WTC11 (cell line): Measurements from ENCODE around the gene EIF4G3. TPM values are rescaled to one million over a fixed set of nuclear protein-coding genes. Genes with fewer than 3 reads are reported as not detected.
"Not testable (repeated sequence)": the region's sequence is repeated elsewhere in the genome, so short reads cannot be mapped to it uniquely, and the experiment has no call there.

Experiments used
- ATAC-seq: fragments of 200-7000 bp; cut with Tn5 transposase; 2 replicates; pipeline ENCODE4 v1.10.0; 2021; ENCODE audit warnings: mild to moderate bottlenecking, moderate library complexity
- CTCF ChIA-PET: fragments of 300-600 bp; sonication (Branson Sonifier 250); formaldehyde crosslinking; loops from one replicate; lab custom pipeline; 2021; ENCODE audit warnings: antibody characterized with exemption; lab: Charles Lee
- POLR2A ChIA-PET: fragments of 350-600 bp; sonication (Branson Sonifier 250); formaldehyde crosslinking; loops from one replicate; lab custom pipeline; 2021; ENCODE audit warnings: antibody characterized with exemption; lab: Charles Lee
- DNase-seq: peaks from one replicate; pipeline ENCODE4 v3.0.0; 2021; ENCODE audit warnings: low spot score
- H3K27ac Mint-ChIP-seq: 2 replicates; pipeline ENCODE4 v1.8.0; 2021; ENCODE audit warnings: mixed read lengths
- H3K27me3 Mint-ChIP-seq: 2 replicates; pipeline ENCODE4 v1.8.0; 2021; ENCODE audit warnings: low read depth, mild to moderate bottlenecking, moderate library complexity, mixed read lengths
- H3K36me3 Mint-ChIP-seq: 2 replicates; pipeline ENCODE4 v1.8.0; 2021; ENCODE audit warnings: mixed read lengths
- H3K4me1 Mint-ChIP-seq: 2 replicates; pipeline ENCODE4 v1.8.0; 2022; ENCODE audit warnings: mixed read lengths
- H3K4me3 Mint-ChIP-seq: 2 replicates; pipeline ENCODE4 v1.8.0; 2021; ENCODE audit warnings: mild to moderate bottlenecking, moderate library complexity, mixed read lengths
- H3K9me3 Mint-ChIP-seq: 2 replicates; pipeline ENCODE4 v1.8.0; 2021; ENCODE audit warnings: mixed read lengths
- ATF3 ChIP-seq: sonication (generic); formaldehyde crosslinking; conservative IDR thresholded peaks from 2 replicates; pipeline ENCODE4 v1.8.1; 2022; ENCODE audit warnings: mild to moderate bottlenecking, missing genetic modification reagents
- CREB1 ChIP-seq: sonication (generic); formaldehyde crosslinking; IDR thresholded peaks from 2 replicates; pipeline ENCODE4 v1.8.0; 2023; ENCODE audit warnings: mild to moderate bottlenecking, missing genetic modification reagents
- CREM ChIP-seq: sonication (generic); formaldehyde crosslinking; IDR thresholded peaks from 2 replicates; pipeline ENCODE4 v1.8.1; 2022; ENCODE audit warnings: mild to moderate bottlenecking, missing genetic modification reagents, moderate library complexity
- ELF4 ChIP-seq: sonication (generic); formaldehyde crosslinking; IDR thresholded peaks from 2 replicates; pipeline ENCODE4 v1.8.1; 2022; ENCODE audit warnings: low read depth, mild to moderate bottlenecking, moderate library complexity, missing genetic modification reagents
- ETV6 ChIP-seq: sonication (generic); formaldehyde crosslinking; IDR thresholded peaks from 2 replicates; pipeline ENCODE4 v1.8.1; 2022; ENCODE audit warnings: mild to moderate bottlenecking, missing genetic modification reagents
- FOXK1 ChIP-seq: sonication (generic); formaldehyde crosslinking; IDR thresholded peaks from 2 replicates; pipeline ENCODE4 v1.8.0; 2022; ENCODE audit warnings: mild to moderate bottlenecking, moderate library complexity, missing genetic modification reagents
- GTF2I ChIP-seq: fragments of 250-450 bp; sonication (Bioruptor Pico); conservative IDR thresholded peaks from 2 replicates; pipeline ENCODE4 v1.4.0; 2021; ENCODE audit warnings: mild to moderate bottlenecking
- IRF1 ChIP-seq: sonication (generic); formaldehyde crosslinking; IDR thresholded peaks from 2 replicates; pipeline ENCODE4 v1.8.0; 2023; ENCODE audit warnings: missing genetic modification reagents
- JUN ChIP-seq: sonication (generic); formaldehyde crosslinking; IDR thresholded peaks from 2 replicates; pipeline ENCODE4 v1.8.0; 2023; ENCODE audit warnings: mild to moderate bottlenecking, missing genetic modification reagents
- NFATC4 ChIP-seq: fragments of 250-450 bp; sonication (Bioruptor Pico); IDR thresholded peaks from 2 replicates; pipeline ENCODE4 v1.9.0; 2021; ENCODE audit warnings: mild to moderate bottlenecking
- RELA ChIP-seq: sonication (generic); formaldehyde crosslinking; IDR thresholded peaks from 2 replicates; pipeline ENCODE4 v1.8.1; 2022; ENCODE audit warnings: missing genetic modification reagents, mild to moderate bottlenecking, borderline replicate concordance
- SP1 ChIP-seq: sonication (generic); formaldehyde crosslinking; conservative IDR thresholded peaks from 2 replicates; pipeline ENCODE4 v1.8.1; 2022; ENCODE audit warnings: missing genetic modification reagents
- TCF7 ChIP-seq: sonication (generic); formaldehyde crosslinking; IDR thresholded peaks from 2 replicates; pipeline ENCODE4 v1.8.0; 2022; ENCODE audit warnings: mild to moderate bottlenecking, low read depth, missing genetic modification reagents, moderate library complexity
- TEAD1 ChIP-seq: sonication (generic); formaldehyde crosslinking; IDR thresholded peaks from 2 replicates; pipeline ENCODE4 v1.8.0; 2022; ENCODE audit warnings: mild to moderate bottlenecking, missing genetic modification reagents
- ZBTB21 ChIP-seq: sonication (generic); formaldehyde crosslinking; IDR thresholded peaks from 2 replicates; pipeline ENCODE4 v1.8.1; 2023; ENCODE audit warnings: mild to moderate bottlenecking, missing genetic modification reagents, borderline replicate concordance
- ZNF219 ChIP-seq: sonication (generic); formaldehyde crosslinking; IDR thresholded peaks from 2 replicates; pipeline ENCODE4 v1.8.0; 2023; ENCODE audit warnings: missing genetic modification reagents, mild to moderate bottlenecking, borderline replicate concordance
- ZNF232 ChIP-seq: sonication (generic); formaldehyde crosslinking; IDR thresholded peaks from 2 replicates; pipeline ENCODE4 v1.8.0; 2022; ENCODE audit warnings: mild to moderate bottlenecking, missing genetic modification reagents
- ZNF396 ChIP-seq: fragments of 250-450 bp; sonication (Bioruptor Pico); IDR thresholded peaks from 2 replicates; pipeline ENCODE4 v1.8.0; 2021; ENCODE audit warnings: mild to moderate bottlenecking, moderate library complexity, borderline replicate concordance
- ZNF512 ChIP-seq: sonication (generic); formaldehyde crosslinking; IDR thresholded peaks from 2 replicates; pipeline ENCODE4 v1.8.1; 2022; ENCODE audit warnings: missing genetic modification reagents, borderline replicate concordance
- total RNA-seq: library from RNA; stranded (reverse); gene quantifications from 3 replicates; pipeline ENCODE4 v1.2.3, GENCODE V29; 2021
- TF ChIP-seq, protein P1 (sequence below): sonication (generic); formaldehyde crosslinking; conservative IDR thresholded peaks from 2 replicates; pipeline ENCODE4 v1.8.1; 2023; ENCODE audit warnings: mild to moderate bottlenecking, low read depth, missing genetic modification reagents, moderate library complexity
- TF ChIP-seq, protein P2 (sequence below): fragments of 250-450 bp; sonication (Bioruptor Pico); IDR thresholded peaks from 2 replicates; pipeline ENCODE4 v1.9.0; 2021; ENCODE audit warnings: moderate library complexity, mild to moderate bottlenecking, inconsistent platforms, borderline replicate concordance
- TF ChIP-seq, protein P3 (sequence below): sonication (generic); formaldehyde crosslinking; IDR thresholded peaks from 2 replicates; pipeline ENCODE4 v1.8.0; 2022; ENCODE audit warnings: mild to moderate bottlenecking, missing genetic modification reagents
- TF ChIP-seq, protein P4 (sequence below): sonication (generic); formaldehyde crosslinking; IDR thresholded peaks from 2 replicates; pipeline ENCODE4 v1.8.1; 2023; ENCODE audit warnings: mild to moderate bottlenecking, missing genetic modification reagents

Gene EIF4G3
- total RNA-seq, 1 experiment from 2014 or later, result 77.7 TPM

GRCh38 chr1:21201650-21202049 is 25.0 kb upstream of the EIF4G3 start (continued):
- TF ChIP-seq, protein P1, sequence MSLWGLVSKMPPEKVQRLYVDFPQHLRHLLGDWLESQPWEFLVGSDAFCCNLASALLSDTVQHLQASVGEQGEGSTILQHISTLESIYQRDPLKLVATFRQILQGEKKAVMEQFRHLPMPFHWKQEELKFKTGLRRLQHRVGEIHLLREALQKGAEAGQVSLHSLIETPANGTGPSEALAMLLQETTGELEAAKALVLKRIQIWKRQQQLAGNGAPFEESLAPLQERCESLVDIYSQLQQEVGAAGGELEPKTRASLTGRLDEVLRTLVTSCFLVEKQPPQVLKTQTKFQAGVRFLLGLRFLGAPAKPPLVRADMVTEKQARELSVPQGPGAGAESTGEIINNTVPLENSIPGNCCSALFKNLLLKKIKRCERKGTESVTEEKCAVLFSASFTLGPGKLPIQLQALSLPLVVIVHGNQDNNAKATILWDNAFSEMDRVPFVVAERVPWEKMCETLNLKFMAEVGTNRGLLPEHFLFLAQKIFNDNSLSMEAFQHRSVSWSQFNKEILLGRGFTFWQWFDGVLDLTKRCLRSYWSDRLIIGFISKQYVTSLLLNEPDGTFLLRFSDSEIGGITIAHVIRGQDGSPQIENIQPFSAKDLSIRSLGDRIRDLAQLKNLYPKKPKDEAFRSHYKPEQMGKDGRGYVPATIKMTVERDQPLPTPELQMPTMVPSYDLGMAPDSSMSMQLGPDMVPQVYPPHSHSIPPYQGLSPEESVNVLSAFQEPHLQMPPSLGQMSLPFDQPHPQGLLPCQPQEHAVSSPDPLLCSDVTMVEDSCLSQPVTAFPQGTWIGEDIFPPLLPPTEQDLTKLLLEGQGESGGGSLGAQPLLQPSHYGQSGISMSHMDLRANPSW (CRISPR knock-in tag), result no peak
- TF ChIP-seq ZNF396 (CRISPR knock-in tag), result no peak
- TF ChIP-seq ZNF512 (CRISPR knock-in tag), result no peak
- TF ChIP-seq NFATC4 (CRISPR knock-in tag), result no peak
- no peak for TF ChIP-seq ZNF232
- TF ChIP-seq GTF2I, result no peak
- no peak for TF ChIP-seq CREB1 (CRISPR knock-in tag)

DNA sequence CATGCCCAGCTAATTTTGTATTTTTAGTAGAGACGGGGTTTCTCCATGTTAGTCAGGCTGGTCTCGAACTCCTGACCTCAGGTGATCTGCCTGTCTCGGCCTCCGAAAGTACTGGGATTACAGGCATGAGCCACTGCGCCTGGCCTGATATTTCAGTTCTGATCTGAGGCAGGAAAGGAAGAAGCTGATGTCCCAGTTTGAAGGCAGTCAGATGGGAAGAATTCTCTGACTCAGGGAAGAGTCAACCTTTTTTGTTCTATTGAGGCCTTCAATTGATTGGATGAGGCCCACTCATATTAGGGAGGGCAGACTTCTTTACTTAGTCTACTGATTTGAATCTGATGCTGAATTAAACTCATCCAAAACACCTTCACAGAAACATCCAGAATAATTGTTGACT is 24.5 kb upstream of the EIF4G3 start:
- H3K36me3 Mint-ChIP-seq, H3K4me3 Mint-ChIP-seq, DNase-seq, H3K4me1 Mint-ChIP-seq, POLR2A ChIA-PET, H3K9me3 Mint-ChIP-seq, ATAC-seq, H3K27ac Mint-ChIP-seq: not testable (repeated sequence)
- peaks cover 36% of the 10 kb centered on the region for H3K27me3 Mint-ChIP-seq
- CTCF ChIA-PET, result interaction anchor here (1.4 to 2.2 kb wide), 2 partner anchors 16 to 44 kb away, joined by 4 to 8 read pairs; no protein-coding TSS in a partner anchor

- no peak for ATAC-seq
- ChIA-PET CTCF (interaction anchor here (1.4 to 2.2 kb wide), 2 partner anchors 16 to 44 kb away, joined by 4 to 8 read pairs; no protein-coding TSS in a partner anchor), POLR2A (no interaction called here)
- Mint-ChIP-seq H3K36me3 (no peaks in the 10 kb centered on the region), H3K4me3 (no peak overlapping the region), H3K4me1 (no peaks in the 10 kb centered on the region), H3K9me3 (no peaks in the 10 kb centered on the region), H3K27me3 (peaks cover 36% of the 10 kb centered on the region), H3K27ac (no peak overlapping the region)
- DNase-seq, result no peak
- no peak for TF ChIP-seq CREM (CRISPR knock-in tag)
- no peak for TF ChIP-seq ELF4 (CRISPR knock-in tag)
- TF ChIP-seq JUN (CRISPR knock-in tag), result no peak
- no peak for TF ChIP-seq ZNF512 (CRISPR knock-in tag)
- TF ChIP-seq TCF7 (CRISPR knock-in tag), result no peak
- no peak for TF ChIP-seq ZNF232
- no peak for TF ChIP-seq SP1 (CRISPR knock-in tag)
- TF ChIP-seq RELA (CRISPR knock-in tag), result no peak
- TF ChIP-seq, protein P2, sequence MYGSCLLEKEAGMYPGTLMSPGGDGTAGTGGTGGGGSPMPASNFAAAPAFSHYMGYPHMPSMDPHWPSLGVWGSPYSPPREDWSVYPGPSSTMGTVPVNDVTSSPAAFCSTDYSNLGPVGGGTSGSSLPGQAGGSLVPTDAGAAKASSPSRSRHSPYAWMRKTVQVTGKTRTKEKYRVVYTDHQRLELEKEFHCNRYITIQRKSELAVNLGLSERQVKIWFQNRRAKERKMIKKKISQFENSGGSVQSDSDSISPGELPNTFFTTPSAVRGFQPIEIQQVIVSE (CRISPR knock-in tag), result no peak
- TF ChIP-seq FOXK1 (CRISPR knock-in tag), result no peak
- TF ChIP-seq, protein P3, sequence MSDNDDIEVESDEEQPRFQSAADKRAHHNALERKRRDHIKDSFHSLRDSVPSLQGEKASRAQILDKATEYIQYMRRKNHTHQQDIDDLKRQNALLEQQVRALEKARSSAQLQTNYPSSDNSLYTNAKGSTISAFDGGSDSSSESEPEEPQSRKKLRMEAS, result no peak
- no peak for TF ChIP-seq ATF3
- TF ChIP-seq NFATC4 (CRISPR knock-in tag), result no peak
- no peak for TF ChIP-seq ZNF219
- TF ChIP-seq ZBTB21 (CRISPR knock-in tag), result no peak
- TF ChIP-seq, protein P4, sequence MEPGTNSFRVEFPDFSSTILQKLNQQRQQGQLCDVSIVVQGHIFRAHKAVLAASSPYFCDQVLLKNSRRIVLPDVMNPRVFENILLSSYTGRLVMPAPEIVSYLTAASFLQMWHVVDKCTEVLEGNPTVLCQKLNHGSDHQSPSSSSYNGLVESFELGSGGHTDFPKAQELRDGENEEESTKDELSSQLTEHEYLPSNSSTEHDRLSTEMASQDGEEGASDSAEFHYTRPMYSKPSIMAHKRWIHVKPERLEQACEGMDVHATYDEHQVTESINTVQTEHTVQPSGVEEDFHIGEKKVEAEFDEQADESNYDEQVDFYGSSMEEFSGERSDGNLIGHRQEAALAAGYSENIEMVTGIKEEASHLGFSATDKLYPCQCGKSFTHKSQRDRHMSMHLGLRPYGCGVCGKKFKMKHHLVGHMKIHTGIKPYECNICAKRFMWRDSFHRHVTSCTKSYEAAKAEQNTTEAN (CRISPR knock-in tag), result no peak
- TF ChIP-seq ETV6 (CRISPR knock-in tag), result no peak
- no peak for TF ChIP-seq IRF1
- no peak for TF ChIP-seq TEAD1 (CRISPR knock-in tag)
- TF ChIP-seq, all 79 proteins: peak for 0
Observed at GRCh38 chr1:21200767-21201166, 24.1 kb upstream of the EIF4G3 start.
